Measurements from ENCODE around the gene HM13. TPM values are rescaled to one million over a fixed set of nuclear protein-coding genes. Genes with fewer than 3 reads are reported as not detected.

The HM13 gene
- total RNA-seq, 2 donors from 2014 or later: 99.7 to 131 TPM

DNA sequence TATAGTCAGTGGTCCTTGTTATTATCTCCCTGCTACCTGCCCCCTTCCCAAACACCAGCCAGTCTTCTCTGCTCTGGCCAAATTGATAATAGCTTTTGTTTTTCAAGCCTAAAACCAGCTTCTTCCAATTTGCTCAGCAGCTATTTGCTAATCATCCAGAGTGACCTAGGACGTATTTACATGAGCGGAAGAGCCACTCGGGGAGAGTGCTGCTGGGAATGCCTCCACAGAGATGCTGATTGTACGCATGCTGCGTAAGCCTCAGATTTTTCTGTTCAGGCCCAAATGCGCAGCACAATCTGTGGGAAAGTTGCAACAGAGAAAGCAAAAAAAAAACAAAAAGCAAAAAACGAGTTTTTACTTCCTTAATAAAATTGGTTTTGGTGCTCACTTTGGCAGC lies 66.5 kb downstream of the HM13 start:
- intact Hi-C loops (cut with DNase I): no loop called here

DNA sequence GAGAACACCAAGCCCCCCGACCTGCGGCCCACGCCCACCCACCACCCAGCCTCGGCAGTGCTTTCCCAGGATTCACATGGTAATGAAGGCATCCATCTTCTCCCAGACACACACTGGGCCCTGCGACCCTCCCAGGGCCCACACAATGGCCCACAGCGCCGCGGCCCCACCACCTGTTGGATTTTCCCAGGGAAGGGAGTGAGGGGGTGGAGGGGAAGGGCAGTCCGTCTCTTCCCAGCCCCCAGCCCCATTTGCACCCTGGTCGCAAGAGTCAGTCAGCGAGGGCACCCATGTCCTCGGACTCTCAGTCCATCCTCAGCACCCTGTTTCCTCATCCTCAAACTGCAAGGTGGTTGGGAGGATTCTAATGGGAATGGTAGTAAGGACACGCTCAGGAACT lies 67.1 kb downstream of the HM13 start:
- H3K4me1 ChIP-seq (replicated peaks): no peaks in the 10 kb centered on the region
- H3K36me3 ChIP-seq: no peaks in the 10 kb centered on the region
- intact Hi-C loops (cut with DNase I): no loop called here
- WGBS: 87% methylated on average over 11 of the region's 13 CpGs
- H3K27me3 ChIP-seq (replicated peaks; ENCODE audit: insufficient read depth): no peaks in the 10 kb centered on the region
- no peak for TF ChIP-seq POLR2AphosphoS5 (IDR thresholded peaks at IDR 0.05)
- TF ChIP-seq POLR2A (IDR thresholded peaks at IDR 0.05): no peak
- TF ChIP-seq, protein P1, sequence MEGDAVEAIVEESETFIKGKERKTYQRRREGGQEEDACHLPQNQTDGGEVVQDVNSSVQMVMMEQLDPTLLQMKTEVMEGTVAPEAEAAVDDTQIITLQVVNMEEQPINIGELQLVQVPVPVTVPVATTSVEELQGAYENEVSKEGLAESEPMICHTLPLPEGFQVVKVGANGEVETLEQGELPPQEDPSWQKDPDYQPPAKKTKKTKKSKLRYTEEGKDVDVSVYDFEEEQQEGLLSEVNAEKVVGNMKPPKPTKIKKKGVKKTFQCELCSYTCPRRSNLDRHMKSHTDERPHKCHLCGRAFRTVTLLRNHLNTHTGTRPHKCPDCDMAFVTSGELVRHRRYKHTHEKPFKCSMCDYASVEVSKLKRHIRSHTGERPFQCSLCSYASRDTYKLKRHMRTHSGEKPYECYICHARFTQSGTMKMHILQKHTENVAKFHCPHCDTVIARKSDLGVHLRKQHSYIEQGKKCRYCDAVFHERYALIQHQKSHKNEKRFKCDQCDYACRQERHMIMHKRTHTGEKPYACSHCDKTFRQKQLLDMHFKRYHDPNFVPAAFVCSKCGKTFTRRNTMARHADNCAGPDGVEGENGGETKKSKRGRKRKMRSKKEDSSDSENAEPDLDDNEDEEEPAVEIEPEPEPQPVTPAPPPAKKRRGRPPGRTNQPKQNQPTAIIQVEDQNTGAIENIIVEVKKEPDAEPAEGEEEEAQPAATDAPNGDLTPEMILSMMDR (IDR thresholded peaks at IDR 0.05): no peak
- H3K27ac ChIP-seq: no peak overlapping the region
- DNase-seq (ENCODE audit: low spot score): no peak
- H3K4me3 ChIP-seq: no peak overlapping the region
- H3K9me3 ChIP-seq: no peaks in the 10 kb centered on the region

More for the DNA sequence above, 66.5 kb downstream of the HM13 start:
- Histone ChIP-seq H3K4me1 (replicated peaks) (no peaks in the 10 kb centered on the region), H3K4me3 (no peak overlapping the region), H3K9me3 (no peaks in the 10 kb centered on the region), H3K27me3 (replicated peaks; ENCODE audit: insufficient read depth) (no peaks in the 10 kb centered on the region), H3K27ac (no peak overlapping the region), H3K36me3 (no peaks in the 10 kb centered on the region)
- TF ChIP-seq, protein P1 (IDR thresholded peaks at IDR 0.05): no peak
- TF ChIP-seq POLR2AphosphoS5 (IDR thresholded peaks at IDR 0.05): no peak
- WGBS: 78% methylated on average over 7 of the region's 7 CpGs
- no peak for DNase-seq (ENCODE audit: low spot score)

DNA sequence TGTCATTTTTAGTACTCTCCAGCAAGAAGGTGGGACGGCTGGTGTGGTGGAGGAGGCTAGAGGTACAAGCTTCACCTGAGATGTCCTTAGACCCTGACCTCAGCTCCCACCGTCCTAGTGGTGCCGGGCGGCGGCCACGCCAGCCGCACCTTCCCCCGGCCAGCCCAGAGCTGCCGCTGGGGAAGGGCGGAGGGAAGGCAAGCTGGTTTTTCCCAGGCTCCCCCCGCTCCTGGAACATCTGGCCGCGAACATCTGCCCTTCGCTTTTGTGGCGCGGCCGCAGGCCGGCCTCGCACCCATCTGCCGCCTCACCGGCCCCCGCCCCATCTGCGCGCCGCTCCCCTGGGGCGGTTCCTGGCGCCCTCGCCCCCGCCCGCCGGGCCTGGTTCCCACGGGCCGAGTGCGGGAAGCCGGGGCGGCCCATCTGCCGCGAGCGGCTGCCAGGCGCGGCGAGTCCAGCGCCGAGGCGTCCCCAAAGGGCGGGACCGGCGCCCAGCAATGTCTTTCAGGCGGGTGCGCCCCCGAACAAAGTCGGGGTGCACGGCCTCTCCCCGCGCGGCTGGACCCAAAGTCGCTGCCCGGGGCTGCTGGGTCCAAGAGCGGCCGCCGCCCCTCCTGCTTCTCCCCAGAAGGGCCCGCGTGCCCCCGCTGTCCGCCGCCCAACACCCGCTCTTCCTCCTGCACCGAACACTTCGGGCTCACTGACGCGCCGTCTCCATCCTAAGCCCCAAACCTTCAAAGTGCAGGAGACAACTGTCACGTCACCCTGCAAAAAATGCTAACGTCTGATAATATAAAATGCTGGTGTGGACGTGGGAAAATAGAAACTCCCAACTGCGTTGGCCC lies 73.5 kb downstream of the HM13 start:
- Histone ChIP-seq H3K9me3 (no peaks in the 10 kb centered on the region), H3K4me3 (peak overlapping the region; percentile 36 to 39), H3K27me3 (replicated peaks; ENCODE audit: insufficient read depth) (no peaks in the 10 kb centered on the region), H3K4me1 (replicated peaks) (no peaks in the 10 kb centered on the region), H3K36me3 (no peaks in the 10 kb centered on the region), H3K27ac (peak overlapping the region; percentile 54 to 64)
- 3% methylated on average over 59 of the region's 76 CpGs for WGBS
- intact Hi-C loops (cut with DNase I): no loop called here
- no peak for DNase-seq (ENCODE audit: low spot score)
- TF ChIP-seq POLR2AphosphoS5 (IDR thresholded peaks at IDR 0.05): no peak
- TF ChIP-seq, protein P1 (IDR thresholded peaks at IDR 0.05): no peak
- TF ChIP-seq POLR2A (IDR thresholded peaks at IDR 0.05): peak; percentile 39

DNA sequence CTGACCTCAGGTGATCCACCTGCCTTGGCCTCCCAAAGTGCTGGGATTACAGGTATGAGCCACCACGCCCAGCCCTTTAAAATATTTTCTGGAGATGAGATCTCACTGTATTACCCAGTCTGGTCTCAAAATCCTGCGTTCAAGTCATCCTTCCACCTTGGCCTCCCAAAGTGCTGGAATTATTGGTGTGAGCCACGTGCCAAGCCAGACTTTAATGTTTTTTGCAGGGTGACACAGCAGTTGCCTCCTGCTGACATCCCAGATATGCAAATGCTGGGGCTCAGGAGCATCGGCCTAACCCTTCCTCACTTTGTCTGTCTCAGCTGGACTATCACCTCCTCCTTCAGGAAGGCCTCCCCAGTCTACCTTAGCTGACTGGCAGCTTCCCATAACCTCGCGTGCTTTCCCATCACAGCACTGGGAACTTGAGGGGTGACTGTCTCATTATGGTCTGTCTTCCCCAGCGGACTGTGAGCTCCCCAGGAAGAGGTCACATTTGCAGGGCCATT lies 76.5 kb downstream of the HM13 start:
- Histone ChIP-seq H3K4me1 (replicated peaks) (no peaks in the 10 kb centered on the region), H3K4me3 (no peak overlapping the region), H3K27ac (no peak overlapping the region), H3K27me3 (replicated peaks; ENCODE audit: insufficient read depth) (no peaks in the 10 kb centered on the region), H3K9me3 (no peaks in the 10 kb centered on the region), H3K36me3 (no peaks in the 10 kb centered on the region)
- TF ChIP-seq POLR2AphosphoS5 (IDR thresholded peaks at IDR 0.05): no peak
- TF ChIP-seq, protein P1 (IDR thresholded peaks at IDR 0.05): no peak
- WGBS: 84% methylated on average over 7 of the region's 7 CpGs
- DNase-seq (ENCODE audit: low spot score): no peak
- intact Hi-C loops (cut with DNase I): no loop called here

Data from prostate gland (tissue), 2 donors.